ENCODE measurements around the gene OAS1.

OAS1 gene

GRCh38 chr12:112891093-112892024 lies 15.4 kb upstream of the OAS1 start:
- POLR2A ChIA-PET = no interaction called here
- TF ChIP-seq ARNT (IDR thresholded peaks at IDR 0.05) (no peak), FOXA1 (IDR thresholded peaks at IDR 0.05) (no peak), FOXK2 (IDR thresholded peaks at IDR 0.05) (no peak), LEF1 (IDR thresholded peaks at IDR 0.05; ENCODE audit: borderline replicate concordance) (no peak), ZNF384 (IDR thresholded peaks at IDR 0.05) (no peak), SUZ12 (IDR thresholded peaks at IDR 0.05) (no peak), BHLHE40 (IDR thresholded peaks at IDR 0.05; ENCODE audit: borderline replicate concordance) (no peak), TARDBP (IDR thresholded peaks at IDR 0.05) (no peak)
- DNase-seq (ENCODE audit: extremely low spot score) = no peak
- CTCF ChIA-PET = interaction anchor here (1.0 kb wide), 1 partner anchor 9 kb away, joined by 5 read pairs; no protein-coding TSS in a partner anchor

DNA sequence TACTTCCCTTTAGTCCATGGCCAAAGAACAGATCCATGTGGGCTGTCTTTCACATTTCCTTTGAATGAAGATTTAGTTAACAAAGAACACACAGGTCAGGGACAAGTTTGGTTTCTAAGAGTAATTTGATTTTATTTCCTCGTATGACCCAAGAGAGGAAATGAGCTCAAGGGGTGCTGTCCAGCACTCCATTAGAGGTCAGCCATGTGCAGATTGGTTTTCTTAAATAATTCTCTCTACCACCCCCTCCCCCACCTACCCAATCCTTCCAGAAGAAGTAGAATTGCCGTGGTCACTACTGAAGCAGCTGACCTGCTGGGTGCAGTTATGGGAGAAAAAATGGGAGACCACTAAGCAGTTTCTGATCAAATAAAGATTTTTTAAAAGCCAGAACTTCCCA lies 13.9 kb upstream of the OAS1 start:
- TF ChIP-seq ELF4 (IDR thresholded peaks at IDR 0.05) (no peak), TARDBP (IDR thresholded peaks at IDR 0.05) (no peak), HDGF (IDR thresholded peaks at IDR 0.05; ENCODE audit: borderline replicate concordance) (no peak), L3MBTL2 (conservative IDR thresholded peaks at IDR 0.05) (no peak), FOXA1 (IDR thresholded peaks at IDR 0.05) (no peak), SUZ12 (IDR thresholded peaks at IDR 0.05) (no peak), FOXK2 (IDR thresholded peaks at IDR 0.05) (no peak), LEF1 (IDR thresholded peaks at IDR 0.05; ENCODE audit: borderline replicate concordance) (no peak), ZNF384 (IDR thresholded peaks at IDR 0.05) (no peak), ARNT (IDR thresholded peaks at IDR 0.05) (no peak), NFRKB (IDR thresholded peaks at IDR 0.05) (no peak), CTBP1 (IDR thresholded peaks at IDR 0.05; ENCODE audit: borderline replicate concordance) (no peak), FOXM1 (IDR thresholded peaks at IDR 0.05; ENCODE audit: borderline replicate concordance) (no peak), BHLHE40 (IDR thresholded peaks at IDR 0.05; ENCODE audit: borderline replicate concordance) (no peak), SP1 (IDR thresholded peaks at IDR 0.05) (no peak)
- TF ChIP-seq, protein P1, sequence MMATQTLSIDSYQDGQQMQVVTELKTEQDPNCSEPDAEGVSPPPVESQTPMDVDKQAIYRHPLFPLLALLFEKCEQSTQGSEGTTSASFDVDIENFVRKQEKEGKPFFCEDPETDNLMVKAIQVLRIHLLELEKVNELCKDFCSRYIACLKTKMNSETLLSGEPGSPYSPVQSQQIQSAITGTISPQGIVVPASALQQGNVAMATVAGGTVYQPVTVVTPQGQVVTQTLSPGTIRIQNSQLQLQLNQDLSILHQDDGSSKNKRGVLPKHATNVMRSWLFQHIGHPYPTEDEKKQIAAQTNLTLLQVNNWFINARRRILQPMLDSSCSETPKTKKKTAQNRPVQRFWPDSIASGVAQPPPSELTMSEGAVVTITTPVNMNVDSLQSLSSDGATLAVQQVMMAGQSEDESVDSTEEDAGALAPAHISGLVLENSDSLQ (IDR thresholded peaks at IDR 0.05) = no peak
- POLR2A ChIA-PET = no interaction called here
- CTCF ChIA-PET = no interaction called here
- no peak for DNase-seq (ENCODE audit: extremely low spot score)

GRCh38 chr12:112894128-112894527 lies 12.6 kb upstream of the OAS1 start:
- ChIA-PET POLR2A (no interaction called here), CTCF (no interaction called here)
- TF ChIP-seq ZNF384 (IDR thresholded peaks at IDR 0.05) = no peak
- TF ChIP-seq, protein P1 (IDR thresholded peaks at IDR 0.05) = no peak
- TF ChIP-seq L3MBTL2 (conservative IDR thresholded peaks at IDR 0.05) = no peak
- no peak for TF ChIP-seq SP1 (IDR thresholded peaks at IDR 0.05)
- TF ChIP-seq TARDBP (IDR thresholded peaks at IDR 0.05) = no peak
- TF ChIP-seq FOXK2 (IDR thresholded peaks at IDR 0.05) = no peak
- no peak for TF ChIP-seq FOXM1 (IDR thresholded peaks at IDR 0.05; ENCODE audit: borderline replicate concordance)
- TF ChIP-seq BHLHE40 (IDR thresholded peaks at IDR 0.05; ENCODE audit: borderline replicate concordance) = no peak
- TF ChIP-seq NFRKB (IDR thresholded peaks at IDR 0.05) = no peak
- TF ChIP-seq CTBP1 (IDR thresholded peaks at IDR 0.05; ENCODE audit: borderline replicate concordance) = no peak
- TF ChIP-seq HDGF (IDR thresholded peaks at IDR 0.05; ENCODE audit: borderline replicate concordance) = no peak
- no peak for DNase-seq (ENCODE audit: extremely low spot score)

DNA sequence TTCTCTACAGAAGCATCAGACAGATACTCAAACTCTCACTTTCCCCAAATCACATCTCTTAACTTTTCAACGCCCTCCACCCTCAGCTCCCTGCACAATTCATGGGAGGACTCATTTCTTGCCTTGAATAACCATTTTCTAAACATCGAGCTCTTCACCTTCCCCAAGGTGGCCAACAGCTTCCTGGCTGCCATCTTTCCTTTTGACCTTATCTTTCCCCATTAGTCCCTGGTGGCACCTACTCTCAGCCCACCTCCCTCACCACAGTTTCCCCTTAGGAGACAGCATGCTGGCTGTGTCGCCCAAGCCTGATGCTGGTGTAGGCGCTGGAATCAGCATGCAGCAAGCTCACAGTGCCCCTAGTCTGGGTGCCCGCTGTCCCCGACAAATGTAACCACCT lies 8.4 kb upstream of the OAS1 start:
- ChIA-PET CTCF (interaction anchor here (0.6 kb wide), 1 partner anchor 147 kb away, joined by 3 read pairs; no protein-coding TSS in a partner anchor), POLR2A (no interaction called here)
- no peak for DNase-seq (ENCODE audit: extremely low spot score)
- TF ChIP-seq CTBP1 (IDR thresholded peaks at IDR 0.05; ENCODE audit: borderline replicate concordance) (no peak), TARDBP (IDR thresholded peaks at IDR 0.05) (no peak), NFRKB (IDR thresholded peaks at IDR 0.05) (no peak), FOXA1 (IDR thresholded peaks at IDR 0.05) (no peak), ELF4 (IDR thresholded peaks at IDR 0.05) (no peak), BHLHE40 (IDR thresholded peaks at IDR 0.05; ENCODE audit: borderline replicate concordance) (no peak), SUZ12 (IDR thresholded peaks at IDR 0.05) (no peak), L3MBTL2 (conservative IDR thresholded peaks at IDR 0.05) (no peak), FOXK2 (IDR thresholded peaks at IDR 0.05) (no peak), SP1 (IDR thresholded peaks at IDR 0.05) (no peak), HDGF (IDR thresholded peaks at IDR 0.05; ENCODE audit: borderline replicate concordance) (no peak), ARNT (IDR thresholded peaks at IDR 0.05) (no peak), FOXM1 (IDR thresholded peaks at IDR 0.05; ENCODE audit: borderline replicate concordance) (no peak), ZNF384 (IDR thresholded peaks at IDR 0.05) (no peak), LEF1 (IDR thresholded peaks at IDR 0.05; ENCODE audit: borderline replicate concordance) (no peak)
- TF ChIP-seq, protein P1 (IDR thresholded peaks at IDR 0.05) = no peak

- TF ChIP-seq ZNF384 (IDR thresholded peaks at IDR 0.05) (no peak), TARDBP (IDR thresholded peaks at IDR 0.05) (no peak), ELF4 (IDR thresholded peaks at IDR 0.05) (no peak), NFRKB (IDR thresholded peaks at IDR 0.05) (no peak), FOXM1 (IDR thresholded peaks at IDR 0.05; ENCODE audit: borderline replicate concordance) (no peak), FOXK2 (IDR thresholded peaks at IDR 0.05) (no peak), BHLHE40 (IDR thresholded peaks at IDR 0.05; ENCODE audit: borderline replicate concordance) (no peak), FOXA1 (IDR thresholded peaks at IDR 0.05) (no peak), CTBP1 (IDR thresholded peaks at IDR 0.05; ENCODE audit: borderline replicate concordance) (no peak), LEF1 (IDR thresholded peaks at IDR 0.05; ENCODE audit: borderline replicate concordance) (no peak), SUZ12 (IDR thresholded peaks at IDR 0.05) (no peak), SP1 (IDR thresholded peaks at IDR 0.05) (no peak), ARNT (IDR thresholded peaks at IDR 0.05) (no peak), L3MBTL2 (conservative IDR thresholded peaks at IDR 0.05) (no peak)
- TF ChIP-seq, protein P1 (IDR thresholded peaks at IDR 0.05) = no peak
- POLR2A ChIA-PET = no interaction called here
- CTCF ChIA-PET = interaction anchor here (0.7 to 1.4 kb wide), 4 partner anchors 9 to 229 kb away, joined by 3 to 5 read pairs (median 3); no protein-coding TSS in a partner anchor
- DNase-seq (ENCODE audit: extremely low spot score) = peak; percentile 59
Measured at GRCh38 chr12:112900298-112901145, 6.2 kb upstream of the OAS1 start.

Measured in HEK293T (cell line).